A549 (cell line): Measurements from ENCODE around the gene SRP9. TPM values are rescaled to one million over a fixed set of nuclear protein-coding genes. Genes with fewer than 3 reads are reported as not detected.
"Not testable (repeated sequence)": the region's sequence is repeated elsewhere in the genome, so short reads cannot be mapped to it uniquely, and the experiment has no call there.

Experiments used
- ATAC-seq, 2 experiments: fragments of 200-7000 bp in 1 of 2; fragments of >200 bp in 1 of 2; cut with Nextera tagmentation in 1 of 2; cut with Tn5 transposase in 1 of 2; 3 replicates each; pipeline versions ENCODE4 v1.8.0 to v1.9.1; 2018 to 2020; ENCODE audit warnings: mild to moderate bottlenecking in 1 of 2, moderate library complexity in 1 of 2
- CTCF ChIA-PET: fragments of 300-600 bp; sonication (Branson Sonifier 250); formaldehyde crosslinking; extraction: SDS; loops from one replicate; lab custom pipeline; 2021; ENCODE audit warnings: antibody characterized with exemption, inconsistent platforms; lab: Yijun Ruan, JAX
- POLR2A ChIA-PET: fragments of 350-600 bp; formaldehyde crosslinking; extraction: SDS; loops from one replicate; lab custom pipeline; 2021; ENCODE audit warnings: antibody characterized with exemption, inconsistent platforms; lab: Yijun Ruan, JAX
- DNase-seq, 2 experiments: peaks; one replicate each; pipeline versions ENCODE4 v3.0.0 to v3.0.0-alpha.2; 2011 to 2016; ENCODE audit warnings: low read depth in 1 of 2, low spot score in 1 of 2
- FAIRE-seq: peaks from 2 replicates; lab custom pipeline; 2011; peaks lifted over from hg19 to GRCh38; lab: Jason Lieb, UNC
- H3K27ac ChIP-seq, 2 experiments: fragments of >200 bp; sonication (Bioruptor Twin); formaldehyde crosslinking; 3 replicates each; pipeline ENCODE4 v1.5.1; 2016 to 2017
- H3K4me1 ChIP-seq: fragments of >200 bp; sonication (Bioruptor Twin); formaldehyde crosslinking; 3 replicates; pipeline ENCODE4 v1.6.1; 2016
- H3K4me2 ChIP-seq: fragments of >200 bp; sonication (Bioruptor Twin); formaldehyde crosslinking; 3 replicates; pipeline ENCODE4 v1.6.1; 2016
- H3K4me3 ChIP-seq: fragments of >200 bp; sonication (Bioruptor Twin); formaldehyde crosslinking; 3 replicates; pipeline ENCODE4 v1.5.1; 2016
- H3K9me3 ChIP-seq: fragments of >200 bp; sonication (Bioruptor Twin); formaldehyde crosslinking; 3 replicates; pipeline ENCODE4 v1.6.1; 2016
- BCL3 ChIP-seq: fragments of >200 bp; sonication (Bioruptor Twin); formaldehyde crosslinking; IDR thresholded peaks from 3 replicates; pipeline ENCODE4 v1.6.1; 2016
- CBX2 ChIP-seq: fragments of 200-600 bp; sonication (generic); IDR thresholded peaks from 2 replicates; pipeline ENCODE4 v1.6.1; 2016; ENCODE audit warnings: low read depth, mild to moderate bottlenecking, borderline replicate concordance
- CTCF ChIP-seq: fragments of >200 bp; sonication (Bioruptor Twin); formaldehyde crosslinking; IDR thresholded peaks from 3 replicates; pipeline ENCODE4 v1.5.1; 2016
- EP300 ChIP-seq, 2 experiments: fragments of >200 bp; sonication (Bioruptor Twin); formaldehyde crosslinking; IDR thresholded peaks; 2 replicates in 1 of 2; 3 replicates in 1 of 2; pipeline ENCODE4 v1.6.1; 2016 to 2017
- FOSB ChIP-seq: fragments of 250-450 bp; sonication (Bioruptor Pico); IDR thresholded peaks from 2 replicates; pipeline ENCODE4 v1.5.0; 2020; ENCODE audit warnings: mild to moderate bottlenecking, moderate library complexity
- GATA3 ChIP-seq: IDR thresholded peaks from 2 replicates; pipeline ENCODE4 v1.6.1; 2012; ENCODE audit warnings: borderline replicate concordance
- HOXB5 ChIP-seq: fragments of 250-450 bp; sonication (Bioruptor Pico); IDR thresholded peaks from 2 replicates; pipeline ENCODE4 v1.5.0; 2020; ENCODE audit warnings: mild to moderate bottlenecking, moderate library complexity
- JUN ChIP-seq, 2 experiments: fragments of >200 bp; sonication (Bioruptor Twin); formaldehyde crosslinking; IDR thresholded peaks; 2 replicates in 1 of 2; 3 replicates in 1 of 2; pipeline ENCODE4 v1.6.1; 2016 to 2017
- MAX ChIP-seq: IDR thresholded peaks from 2 replicates; pipeline ENCODE4 v1.6.1; 2012
- NFE2L2 ChIP-seq: fragments of 150-350 bp; conservative IDR thresholded peaks from 2 replicates; pipeline ENCODE4 v1.6.1; 2014; ENCODE audit warnings: low read length
- RFX5 ChIP-seq: fragments of 450-650 bp; IDR thresholded peaks from 2 replicates; pipeline ENCODE4 v1.7.1; 2014; ENCODE audit warnings: antibody characterized with exemption, mild to moderate bottlenecking, moderate library complexity
- ZC3H11A ChIP-seq: fragments of 450-650 bp; IDR thresholded peaks from 2 replicates; pipeline ENCODE4 v1.6.1; 2014; ENCODE audit warnings: antibody characterized with exemption, mild to moderate bottlenecking
- ZNF302 ChIP-seq: fragments of 250-450 bp; sonication (Bioruptor Pico); IDR thresholded peaks from 2 replicates; pipeline ENCODE4 v1.9.0; 2021; ENCODE audit warnings: inconsistent platforms, mild to moderate bottlenecking, moderate library complexity
- ZSCAN20 ChIP-seq: fragments of 250-450 bp; sonication (Bioruptor Pico); IDR thresholded peaks from 2 replicates; pipeline ENCODE4 v1.8.0; 2022; ENCODE audit warnings: mild to moderate bottlenecking, moderate library complexity
- WGBS: methylation state at CpG from one replicate; pipeline ENCODE4 v1.1.6; 2017; ENCODE audit errors: missing lambda C conversion rate; 5-methylcytosine and 5-hydroxymethylcytosine counted together
- polyA plus RNA-seq, 4 experiments: library from polyadenylated mRNA; depleted of rRNA in 3 of 4; stranded (reverse); fragments of >200 nt; fragmentation: RNase III in 1 of 4; extraction: RNeasy Plus Mini Kit Qiagen cat#74134 plus additional on column Dnase treatment in 1 of 4; gene quantifications; 2 replicates in 3 of 4; 3 replicates in 1 of 4; pipeline ENCODE4 v1.2.3, GENCODE V29; 2011 to 2017
- TF ChIP-seq, protein P1 (sequence below): fragments of >200 bp; sonication (Bioruptor Twin); formaldehyde crosslinking; IDR thresholded peaks from 2 replicates; pipeline ENCODE4 v1.6.1; 2016

The SRP9 gene
- polyA plus RNA-seq, 2 of the 4 experiments (the other 2 are of a cell fraction) = 352 to 629 TPM

- CTCF ChIA-PET = interaction anchor here (0.6 to 4.3 kb wide), 14 partner anchors 11 to 277 kb away, joined by 3 to 19 read pairs (median 4); partner anchors contain the start of gene SRP9
- WGBS = 94% methylated on average over 1 of the region's 1 CpG
- H3K9me3 ChIP-seq = no peaks in the 10 kb centered on the region
- DNase-seq (no peak), ATAC-seq (no peak)
- no peak overlapping the region for H3K4me2 ChIP-seq
- peaks cover 27% of the 10 kb centered on the region for H3K4me1 ChIP-seq
- H3K27ac ChIP-seq = peak overlapping the region in 1 of 2 experiments; percentile 5; a peak in 1 of 6 replicates
- no peak for TF ChIP-seq ZNF302 (CRISPR knock-in tag)
- no peak for TF ChIP-seq EP300 (IDR thresholded peaks at IDR 0.05)
- TF ChIP-seq, protein P1, sequence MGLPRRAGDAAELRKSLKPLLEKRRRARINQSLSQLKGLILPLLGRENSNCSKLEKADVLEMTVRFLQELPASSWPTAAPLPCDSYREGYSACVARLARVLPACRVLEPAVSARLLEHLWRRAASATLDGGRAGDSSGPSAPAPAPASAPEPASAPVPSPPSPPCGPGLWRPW = no peak
- no peak for TF ChIP-seq MAX
- no peak for TF ChIP-seq NFE2L2
- no peak for TF ChIP-seq BCL3
- TF ChIP-seq HOXB5 (CRISPR knock-in tag) = no peak
- no peak for TF ChIP-seq ZSCAN20 (CRISPR knock-in tag)
- TF ChIP-seq, all 56 proteins: peak for 0
- no peak for FAIRE-seq
- no peak overlapping the region for H3K4me3 ChIP-seq
- POLR2A ChIA-PET = no interaction called here
These were observed 25.4 kb upstream of the SRP9 start for GRCh38 chr1:225752245-225752644.

DNA sequence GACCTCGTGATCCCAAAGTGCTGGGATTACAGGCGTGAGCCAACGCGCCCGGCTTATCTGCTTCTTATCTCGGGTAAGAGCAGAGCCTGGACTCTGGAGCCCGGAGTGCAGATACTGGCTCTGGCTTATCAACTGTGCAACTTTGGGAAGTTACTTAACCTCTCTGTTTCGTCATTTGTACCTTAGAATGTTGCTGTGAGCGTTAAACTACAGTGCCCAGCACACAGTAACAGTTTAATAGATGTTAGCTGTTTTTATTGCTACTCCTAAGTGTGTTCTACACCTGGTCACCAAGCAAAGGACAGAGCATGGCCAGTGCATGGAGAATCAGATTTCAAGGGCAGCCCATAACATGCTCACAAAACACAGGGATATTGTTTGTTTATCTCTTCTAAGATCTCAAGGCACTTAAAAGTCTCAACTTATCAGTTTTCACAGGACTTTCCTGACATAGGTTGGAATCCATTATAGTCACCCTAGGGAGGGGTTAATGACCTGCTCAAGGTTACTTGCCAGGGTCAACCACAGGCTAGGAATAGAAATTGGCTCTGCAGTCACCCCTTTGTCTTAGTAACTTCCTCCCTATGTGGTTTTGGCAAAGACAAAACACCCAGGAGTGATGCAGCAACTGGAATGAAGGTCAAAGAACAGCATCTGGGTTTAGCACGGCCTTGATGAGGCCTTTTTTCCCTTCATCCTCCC lies 22.5 kb upstream of the SRP9 start:
- Histone ChIP-seq H3K4me3 (no peak overlapping the region), H3K27ac (peak overlapping the region; percentile 31 to 64; a peak in 5 of 6 replicates), H3K4me2 (0 out of 3 replicates have a peak overlapping the region, but pooled peaks have one; percentile 22), H3K9me3 (no peaks in the 10 kb centered on the region), H3K4me1 (peaks cover 19% of the 10 kb centered on the region)
- POLR2A ChIA-PET = interaction anchor here (0.6 kb wide), 1 partner anchor 10 kb away, joined by 3 read pairs; no protein-coding TSS in a partner anchor
- WGBS = 86% methylated on average over 10 of the region's 10 CpGs
- ATAC-seq (peak; percentile 55 to 59; a peak in 5 of 6 replicates), DNase-seq (no peak), FAIRE-seq (no peak)
- TF ChIP-seq GATA3 (peak; percentile 48; the same call in 1 of the 2 replicates), ZC3H11A (no peak)
- CTCF ChIA-PET = interaction anchor here (0.8 to 2.9 kb wide), 2 partner anchors 17 kb away, joined by 3 to 19 read pairs; no protein-coding TSS in a partner anchor

- Histone ChIP-seq H3K4me2 (0 out of 3 replicates have a peak overlapping the region, but pooled peaks have one; percentile 1), H3K27ac (peak overlapping the region; percentile 31 to 64)
- CTCF ChIA-PET = interaction anchor here (1.9 to 2.9 kb wide), 3 partner anchors 16 to 50 kb away, joined by 4 to 19 read pairs (median 4); no protein-coding TSS in a partner anchor
- peak; percentile 24 to 53; a peak in 3 of 6 replicates for ATAC-seq
- no peak for TF ChIP-seq CBX2
- TF ChIP-seq, all 56 proteins: peak for 0
- POLR2A ChIA-PET = interaction anchor here (0.6 kb wide), 1 partner anchor 10 kb away, joined by 3 read pairs; no protein-coding TSS in a partner anchor
- Histone ChIP-seq H3K4me1 (peaks cover 19% of the 10 kb centered on the region), H3K9me3 (no peaks in the 10 kb centered on the region), H3K4me3 (no peak overlapping the region)
- DNase-seq (no peak), FAIRE-seq (no peak)
- WGBS = 75% methylated on average over 9 of the region's 9 CpGs
These were observed 21.8 kb upstream of the SRP9 start for GRCh38 chr1:225755671-225756319.

GRCh38 chr1:225757927-225758656 lies 19.5 kb upstream of the SRP9 start:
- FAIRE-seq = no peak
- DNase-seq = no peak
- POLR2A ChIA-PET = interaction anchor here (0.6 kb wide), 1 partner anchor 55 kb away, joined by 4 read pairs; no protein-coding TSS in a partner anchor
- CTCF ChIA-PET = interaction anchor here (1.0 to 2.9 kb wide), 4 partner anchors 9 to 38 kb away, joined by 3 to 19 read pairs (median 3); no protein-coding TSS in a partner anchor
- H3K27ac ChIP-seq = 0 out of 6 replicates have a peak overlapping the region, but pooled peaks of 1 of the 2 experiments have one; percentile 19
- peaks cover 32% of the 10 kb centered on the region for H3K4me1 ChIP-seq
- no peak overlapping the region for H3K4me2 ChIP-seq
- ATAC-seq = no peak
- no peak overlapping the region for H3K4me3 ChIP-seq
- WGBS = 87% methylated on average over 10 of the region's 10 CpGs
- no peaks in the 10 kb centered on the region for H3K9me3 ChIP-seq
- TF ChIP-seq CTCF = no peak
- TF ChIP-seq JUN (IDR thresholded peaks at IDR 0.05) = no peak
- TF ChIP-seq FOSB (CRISPR knock-in tag) = no peak
- no peak for TF ChIP-seq RFX5

DNA sequence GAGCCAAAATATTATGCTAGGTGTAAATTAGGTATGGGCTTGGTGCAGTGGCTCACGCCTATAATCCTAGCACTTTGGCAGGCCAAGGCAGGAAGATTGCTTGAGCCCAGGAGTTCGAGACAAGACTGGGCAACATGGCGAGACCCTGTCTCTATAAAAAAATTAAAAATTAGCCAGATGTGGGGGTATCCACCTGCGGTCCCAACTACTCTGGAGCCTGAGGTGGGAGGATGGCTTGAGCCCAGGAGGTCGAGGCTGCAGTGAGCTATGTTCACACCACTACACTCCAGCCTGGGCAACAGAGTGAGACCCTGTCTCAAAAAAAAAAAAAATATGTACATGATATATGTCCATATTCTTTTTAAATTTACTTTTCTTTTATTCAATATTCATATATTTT lies 17.7 kb upstream of the SRP9 start:
- 84% methylated on average over 5 of the region's 5 CpGs for WGBS
- peaks cover 42% of the 10 kb centered on the region for H3K4me1 ChIP-seq
- H3K4me3 ChIP-seq, DNase-seq, POLR2A ChIA-PET, H3K9me3 ChIP-seq, ATAC-seq, H3K4me2 ChIP-seq, FAIRE-seq, H3K27ac ChIP-seq: not testable (repeated sequence)
- CTCF ChIA-PET = interaction anchor here (4.9 to 20.2 kb wide), 2 partner anchors 12 to 280 kb away, joined by 43 to 429 read pairs; no protein-coding TSS in a partner anchor
